ENCODE measurements around the gene POMGNT1. TPM values are rescaled to one million over a fixed set of nuclear protein-coding genes. Genes with fewer than 3 reads are reported as not detected.
A peak's percentile ranks its signal among the peaks of the same experiment; 100 is the strongest.

The POMGNT1 gene
- total RNA-seq, 1 donor from 2014 or later, result 59.3 TPM

GRCh38 chr1:46153228-46153627, 45.0 kb downstream of the POMGNT1 start:
- intact Hi-C loops (cut with DNase I), result no loop called here
- DNase-seq, result no peak
- no peak for ATAC-seq
- Histone ChIP-seq H3K36me3 (no peaks in the 10 kb centered on the region), H3K27ac (no peak overlapping the region), H3K4me3 (no peak overlapping the region), H3K4me1 (no peaks in the 10 kb centered on the region), H3K27me3 (ENCODE audit: low read depth) (no peaks in the 10 kb centered on the region), H3K9me3 (no peaks in the 10 kb centered on the region)
- no peak for TF ChIP-seq CTCF (IDR thresholded peaks at IDR 0.05)

GRCh38 chr1:46152016-46152415, 46.2 kb downstream of the POMGNT1 start:
- H3K4me3 ChIP-seq, result no peak overlapping the region
- no peak for DNase-seq
- TF ChIP-seq CTCF (IDR thresholded peaks at IDR 0.05), result no peak
- no peak overlapping the region for H3K27ac ChIP-seq
- ATAC-seq, result no peak
- intact Hi-C loops (cut with DNase I), result no loop called here
- no peaks in the 10 kb centered on the region for H3K9me3 ChIP-seq
- H3K36me3 ChIP-seq, result no peaks in the 10 kb centered on the region
- no peaks in the 10 kb centered on the region for H3K4me1 ChIP-seq
- H3K27me3 ChIP-seq (ENCODE audit: low read depth), result no peaks in the 10 kb centered on the region

GRCh38 chr1:46150085-46150484, 48.1 kb downstream of the POMGNT1 start:
- H3K27me3 ChIP-seq (ENCODE audit: low read depth), result no peaks in the 10 kb centered on the region
- peak in 1 of 2 donors; percentile 37 for ATAC-seq
- intact Hi-C loops (cut with DNase I), result no loop called here
- no peaks in the 10 kb centered on the region for H3K9me3 ChIP-seq
- TF ChIP-seq CTCF (IDR thresholded peaks at IDR 0.05), result no peak
- H3K4me1 ChIP-seq, result no peaks in the 10 kb centered on the region
- H3K36me3 ChIP-seq, result no peaks in the 10 kb centered on the region
- H3K27ac ChIP-seq, result peak overlapping the region; percentile 48
- no peak overlapping the region for H3K4me3 ChIP-seq
- no peak for DNase-seq

DNA sequence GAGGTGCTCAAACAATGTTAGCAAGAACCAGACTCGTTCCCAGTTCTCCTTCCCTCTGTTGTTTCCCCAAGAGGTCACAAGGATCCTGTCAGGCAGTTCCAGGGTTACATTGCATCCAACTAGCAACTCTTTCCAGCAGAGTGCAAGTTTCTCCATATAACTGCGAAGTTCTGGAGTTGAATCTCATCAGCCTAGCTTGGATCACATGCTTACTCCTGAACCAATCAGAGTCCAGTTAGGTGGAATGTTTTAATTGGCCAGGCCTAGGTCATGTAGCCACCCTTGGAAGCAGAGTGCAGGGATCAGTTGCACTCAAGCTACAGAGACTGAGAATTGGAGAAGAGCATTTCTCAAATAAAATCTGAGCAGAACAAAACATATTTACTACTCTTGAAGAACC, 49.9 kb downstream of the POMGNT1 start:
- DNase-seq, result no peak
- intact Hi-C loops (cut with DNase I), result no loop called here
- Histone ChIP-seq H3K27me3 (ENCODE audit: low read depth) (no peaks in the 10 kb centered on the region), H3K4me1 (no peaks in the 10 kb centered on the region), H3K4me3 (no peak overlapping the region), H3K27ac (no peak overlapping the region), H3K36me3 (no peaks in the 10 kb centered on the region), H3K9me3 (no peaks in the 10 kb centered on the region)
- no peak for ATAC-seq
- TF ChIP-seq CTCF (IDR thresholded peaks at IDR 0.05), result no peak

Other genes with a start within 250 kb of the POMGNT1 start
- gene PIK3R3, start 65.8 kb downstream of the POMGNT1 start, total RNA-seq, result 39.2 TPM
- 68.9 TPM for gene TSPAN1, start 23.3 kb downstream of the POMGNT1 start, total RNA-seq
- not detected for gene P3R3URF, start 21.9 kb downstream of the POMGNT1 start, total RNA-seq
- gene LURAP1, start 4.9 kb upstream of the POMGNT1 start, total RNA-seq, result 3.4 TPM
- gene RAD54L, start 49.3 kb upstream of the POMGNT1 start, total RNA-seq, result 1.7 TPM
- gene LRRC41, start 105.2 kb upstream of the POMGNT1 start, total RNA-seq, result 47.6 TPM
- 157 TPM for gene UQCRH, start 105.3 kb upstream of the POMGNT1 start, total RNA-seq
- gene NSUN4, start 142.4 kb upstream of the POMGNT1 start, total RNA-seq, result 26.9 TPM
- gene FAAH, start 195.9 kb upstream of the POMGNT1 start, total RNA-seq, result 32.4 TPM